ENCODE results near the gene GLT1D1.

GRCh38 chr12:128815779-128816642 lies 37.3 kb upstream of the GLT1D1 start:
- no peak for TF ChIP-seq REST (IDR thresholded peaks at IDR 0.05; ENCODE audit: low read depth)
- no peak for TF ChIP-seq EP300 (IDR thresholded peaks at IDR 0.05; ENCODE audit: borderline replicate concordance)
- TF ChIP-seq TCF12 (IDR thresholded peaks at IDR 0.05; ENCODE audit: low read depth): no peak
- no peak for TF ChIP-seq NFIC (IDR thresholded peaks at IDR 0.05)
- TF ChIP-seq TEAD4 (IDR thresholded peaks at IDR 0.05): no peak
- no peak for TF ChIP-seq EGR1 (IDR thresholded peaks at IDR 0.05)
- no peak for TF ChIP-seq CEBPB (IDR thresholded peaks at IDR 0.05)
- no peak for TF ChIP-seq RAD21 (IDR thresholded peaks at IDR 0.05; ENCODE audit: low read depth)
- TF ChIP-seq MAX (IDR thresholded peaks at IDR 0.05): no peak
